GM21737 (cell line): ENCODE results near the gene TESK2.
A peak's percentile ranks its signal among the peaks of the same experiment; 100 is the strongest.
"Not testable (repeated sequence)": the region's sequence is repeated elsewhere in the genome, so short reads cannot be mapped to it uniquely, and the experiment has no call there.

ENCODE experiments used
- ATAC-seq: cut with Tn5 transposase; IDR thresholded peaks from one replicate; pipeline ENCODE4 v1.9.1; 2021; ENCODE audit warnings: mild to moderate bottlenecking, moderate library complexity; ENCODE audit not compliant: unreplicated experiment

Gene TESK2

DNA sequence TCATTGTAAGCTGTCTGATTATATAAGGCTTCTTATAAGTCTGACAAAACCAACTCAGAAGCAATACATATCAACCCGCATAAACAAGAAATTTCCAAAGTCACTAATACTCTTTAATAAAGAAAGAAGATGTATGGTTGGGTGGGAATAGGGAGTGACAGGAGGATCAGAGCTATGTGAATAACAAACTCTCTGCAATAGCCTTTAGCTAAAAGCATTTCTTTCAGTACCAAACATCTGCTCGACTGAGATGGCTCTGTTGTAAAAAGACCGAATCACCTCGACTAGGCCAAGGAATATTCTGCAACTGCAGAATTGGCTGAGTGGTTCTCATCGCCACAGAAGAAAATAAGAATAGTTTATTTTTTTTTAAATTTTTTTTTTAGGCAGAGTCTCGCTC, 111.4 kb downstream of the TESK2 start:
- no peak for ATAC-seq

DNA sequence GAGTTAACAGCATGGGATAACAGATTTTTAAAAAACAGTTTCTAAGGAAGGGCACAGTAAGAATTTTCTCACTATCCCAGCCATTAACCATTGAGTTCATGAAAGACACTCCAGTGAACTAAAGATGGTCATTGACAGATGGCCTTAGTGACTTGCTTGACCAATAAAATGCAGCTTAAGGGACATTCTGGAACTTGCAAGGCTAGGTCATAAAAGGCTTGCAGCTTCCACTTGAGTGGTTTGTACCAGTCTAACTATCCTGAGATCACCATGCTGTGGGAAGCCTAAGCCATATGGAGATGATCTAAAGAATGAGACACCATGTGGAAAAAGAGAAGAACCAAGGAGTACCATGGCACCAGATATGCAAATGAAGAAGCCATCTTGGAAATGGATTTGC, 112.8 kb downstream of the TESK2 start:
- no peak for ATAC-seq

DNA sequence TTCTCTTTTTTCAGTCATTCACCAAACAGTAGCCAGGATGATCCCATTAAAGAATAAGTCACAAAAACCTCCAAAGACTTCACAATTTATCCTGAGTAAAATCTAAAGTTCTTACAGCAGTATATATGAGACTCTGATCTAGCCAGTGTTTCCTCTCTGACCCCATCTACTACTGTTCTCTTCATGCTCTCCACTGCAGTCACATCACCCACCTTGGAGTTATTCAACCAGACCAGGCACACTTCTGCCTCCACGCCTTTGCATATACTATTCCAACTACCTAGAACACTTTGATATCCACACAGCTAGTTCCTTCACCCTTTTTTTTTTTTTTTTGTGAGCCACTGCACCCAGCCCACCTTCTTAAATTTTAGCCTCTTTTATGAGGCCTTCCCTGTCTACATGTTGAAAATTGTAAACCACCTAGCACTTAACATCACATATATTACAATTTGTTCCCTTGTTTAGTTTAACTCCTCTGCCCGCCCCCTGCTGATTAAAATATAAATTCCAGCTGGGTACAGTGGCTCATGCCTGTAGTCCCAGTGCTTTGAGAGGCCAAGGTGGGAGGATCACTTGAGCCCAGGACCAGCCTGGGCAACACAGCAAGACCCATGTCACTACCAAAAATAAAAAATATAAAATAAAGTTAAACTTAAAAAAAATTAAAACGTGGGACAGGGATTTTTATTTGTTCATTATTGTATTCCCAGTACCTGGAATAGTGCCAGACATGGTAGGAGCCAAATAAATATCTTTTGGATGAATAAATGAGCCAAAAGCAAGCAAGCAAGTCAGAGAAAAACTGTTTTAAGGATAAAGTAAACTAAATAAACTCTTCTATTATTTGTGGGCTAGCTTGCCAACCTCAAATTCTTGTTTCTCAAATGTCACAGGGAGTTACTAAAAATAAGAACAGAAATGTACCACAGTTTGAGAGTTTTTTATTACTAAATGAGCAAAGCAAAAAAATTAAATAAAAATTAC, 115.6 kb downstream of the TESK2 start:
- no peak for ATAC-seq

DNA sequence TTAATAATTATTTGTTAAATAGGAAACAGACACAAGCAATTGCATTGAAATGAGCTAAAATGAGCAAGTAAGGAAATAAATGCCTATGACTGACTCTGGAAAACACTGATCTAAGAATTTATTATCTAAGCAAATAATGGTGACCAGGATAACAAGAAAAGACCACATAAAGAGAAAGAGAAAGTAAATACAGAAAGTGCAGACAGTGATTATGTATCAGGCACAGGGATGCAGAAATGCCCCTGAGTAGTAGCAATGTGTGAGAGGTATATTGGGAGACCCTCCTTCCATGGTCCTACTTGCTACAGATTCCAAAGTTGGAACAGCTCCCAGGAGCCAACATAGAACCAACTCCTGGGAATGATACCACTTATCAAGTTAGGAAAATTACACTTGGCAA, 117.4 kb downstream of the TESK2 start:
- no peak for ATAC-seq

DNA sequence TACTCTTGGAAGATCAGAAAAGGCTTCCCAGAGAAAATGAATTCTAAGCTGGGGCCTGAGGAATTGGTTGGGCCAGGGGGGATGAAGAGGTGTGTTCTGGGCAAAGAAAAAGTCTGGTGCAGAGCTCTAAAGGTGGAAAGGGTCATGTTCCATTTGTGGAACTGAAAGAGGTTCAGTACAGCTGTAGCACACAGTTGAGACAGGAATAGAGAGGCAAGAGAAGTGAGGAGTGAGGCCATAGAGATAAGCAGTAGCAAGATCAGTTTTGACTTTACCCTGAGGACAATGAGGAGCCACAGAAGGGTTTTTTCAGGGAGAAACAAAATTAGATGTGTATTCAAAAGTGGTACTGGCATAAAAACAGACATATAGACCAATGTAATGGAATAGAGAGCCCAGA, 120.4 kb downstream of the TESK2 start:
- peak; percentile 60 for ATAC-seq

DNA sequence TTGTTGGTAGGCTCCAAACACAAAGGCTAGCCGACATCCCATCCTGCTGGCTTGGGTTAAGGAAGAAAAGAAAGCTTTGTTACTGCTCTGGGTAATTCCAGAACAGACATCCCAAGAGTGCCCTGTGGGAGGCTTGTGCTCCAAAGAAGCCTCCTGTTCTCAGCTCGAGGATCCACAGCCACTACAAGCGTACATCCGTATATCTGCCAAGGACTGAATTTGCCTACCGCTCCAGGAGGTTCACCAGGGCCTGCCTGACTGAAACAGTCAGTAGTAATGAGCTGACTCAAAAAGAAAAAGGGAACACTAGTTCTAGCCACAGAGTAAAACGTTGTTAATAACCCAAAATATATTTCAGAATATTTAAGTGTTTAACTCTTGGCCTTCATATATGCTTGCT, 125.9 kb downstream of the TESK2 start:
- no peak for ATAC-seq

DNA sequence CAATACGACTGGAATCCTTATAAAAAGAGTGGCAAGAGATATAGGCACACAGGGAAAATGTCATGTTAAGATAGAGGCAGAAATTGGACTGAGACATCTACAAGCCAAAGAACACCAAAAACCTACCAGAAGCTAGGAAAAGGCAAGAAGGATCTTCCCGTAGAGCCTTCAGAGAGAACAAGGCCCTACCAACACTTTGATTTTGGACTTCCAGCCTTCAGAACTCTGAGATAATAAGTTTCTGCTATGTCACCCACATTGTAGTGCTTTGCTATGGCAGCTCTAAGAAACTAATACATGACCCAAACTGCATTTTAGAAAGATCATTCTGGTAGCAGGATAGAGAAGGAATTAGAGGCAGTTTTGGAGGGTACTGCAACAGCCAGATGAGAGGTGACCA, 126.7 kb downstream of the TESK2 start:
- no peak for ATAC-seq

DNA sequence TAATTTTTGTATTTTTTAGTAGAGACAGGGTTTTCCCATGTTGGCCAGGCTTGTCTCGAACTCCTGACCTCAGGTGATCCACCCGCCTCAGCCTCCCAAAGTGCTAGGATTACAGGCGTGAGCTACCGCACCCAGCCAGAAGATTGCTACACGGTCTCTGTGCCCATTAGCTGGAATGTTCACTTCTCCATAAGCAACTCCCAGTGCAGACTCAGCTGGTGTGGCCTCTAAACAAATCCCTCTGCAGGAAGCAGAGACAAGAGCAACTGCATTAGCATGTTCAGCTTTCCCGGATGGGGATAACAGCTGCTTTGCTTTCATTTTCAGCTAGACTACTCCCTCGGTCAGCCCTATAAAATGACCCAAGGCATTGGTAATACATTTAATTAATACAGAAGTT, 130.0 kb downstream of the TESK2 start:
- not testable (repeated sequence) for ATAC-seq

DNA sequence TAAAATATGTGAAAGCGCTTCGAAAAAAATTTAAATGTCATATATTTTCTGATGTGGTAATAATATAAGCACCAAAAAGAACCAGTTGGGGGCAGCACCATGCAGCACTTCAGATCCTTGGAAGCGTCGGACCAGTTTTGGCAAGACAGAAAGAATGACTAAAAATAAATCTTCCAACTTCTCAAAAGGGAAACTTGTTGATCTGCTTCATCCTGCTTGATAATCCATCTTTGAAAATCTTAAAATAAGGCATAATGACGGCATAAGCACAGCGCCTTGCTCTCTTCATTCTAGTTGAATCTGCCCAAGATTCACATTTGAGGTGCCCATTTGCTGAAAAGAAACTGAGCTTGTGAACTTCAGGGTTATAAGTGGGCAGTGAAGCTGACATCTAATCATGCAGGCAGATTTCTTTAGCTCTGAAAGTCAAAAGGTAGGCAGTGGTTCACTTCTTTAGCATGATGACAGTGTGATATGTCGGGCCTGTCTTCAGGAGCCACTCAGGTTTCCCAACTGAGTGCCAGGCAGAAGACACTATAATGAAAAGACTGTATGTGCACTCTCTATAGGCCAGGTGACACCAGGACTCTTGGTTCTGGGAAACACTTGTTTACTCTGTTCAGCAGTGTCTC, 131.0 kb downstream of the TESK2 start:
- no peak for ATAC-seq

DNA sequence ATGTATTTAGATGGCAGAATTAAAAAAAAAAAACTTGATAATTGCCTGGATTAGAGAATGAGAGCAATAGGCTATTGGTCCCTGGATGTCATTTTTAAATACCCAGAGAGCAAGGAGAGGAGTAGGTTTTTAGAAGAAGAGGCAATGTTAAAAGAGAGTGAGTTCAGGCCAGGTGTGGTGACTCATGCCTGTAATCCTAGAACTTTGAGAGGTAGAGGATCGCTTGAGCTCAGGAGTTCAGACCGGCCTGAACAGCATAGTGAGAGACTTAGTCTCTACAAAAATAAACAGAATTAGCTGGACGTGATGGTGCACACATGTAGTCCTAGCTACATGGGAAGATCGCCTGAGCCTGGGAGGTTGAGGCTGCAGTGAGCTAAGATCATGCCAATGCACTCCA, 134.8 kb downstream of the TESK2 start:
- ATAC-seq, result no peak

DNA sequence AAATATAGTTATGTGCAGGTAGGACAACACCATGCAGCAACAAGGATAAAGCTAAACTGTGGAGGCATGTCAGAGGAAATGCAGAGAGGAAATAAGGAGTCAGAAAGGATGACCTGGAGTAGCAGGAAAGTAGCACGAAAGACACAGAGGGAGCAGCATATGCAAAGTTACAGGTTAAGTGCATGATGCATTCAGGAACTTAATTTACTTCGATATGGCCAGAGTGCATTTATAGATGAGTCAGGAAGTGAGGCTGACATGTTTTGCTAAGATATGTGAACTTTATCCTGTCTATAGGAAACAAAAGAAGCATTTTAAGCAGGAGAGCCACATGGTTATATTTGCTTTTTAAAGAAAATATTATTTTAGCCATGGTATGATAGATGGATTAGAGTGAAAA, 135.3 kb downstream of the TESK2 start:
- ATAC-seq, result no peak

DNA sequence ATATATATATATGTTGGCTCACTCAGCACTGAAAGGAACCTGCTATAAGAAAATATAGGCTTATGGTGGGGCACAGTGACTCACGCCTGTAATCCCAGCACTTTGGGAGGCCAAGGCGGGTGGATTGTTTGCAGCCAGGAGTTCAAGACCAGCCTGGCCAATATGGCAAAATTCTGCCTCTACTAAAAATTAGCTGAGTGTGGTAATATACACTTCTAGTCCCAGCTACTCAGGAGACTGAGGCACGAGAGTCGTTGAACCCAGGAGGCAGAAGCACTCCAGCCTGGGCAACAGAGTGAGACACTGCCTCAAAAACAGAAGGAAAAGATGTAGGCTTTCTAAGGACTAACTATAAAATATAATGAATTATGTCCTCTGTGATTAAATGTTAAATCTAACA, 136.1 kb downstream of the TESK2 start:
- ATAC-seq, result no peak

DNA sequence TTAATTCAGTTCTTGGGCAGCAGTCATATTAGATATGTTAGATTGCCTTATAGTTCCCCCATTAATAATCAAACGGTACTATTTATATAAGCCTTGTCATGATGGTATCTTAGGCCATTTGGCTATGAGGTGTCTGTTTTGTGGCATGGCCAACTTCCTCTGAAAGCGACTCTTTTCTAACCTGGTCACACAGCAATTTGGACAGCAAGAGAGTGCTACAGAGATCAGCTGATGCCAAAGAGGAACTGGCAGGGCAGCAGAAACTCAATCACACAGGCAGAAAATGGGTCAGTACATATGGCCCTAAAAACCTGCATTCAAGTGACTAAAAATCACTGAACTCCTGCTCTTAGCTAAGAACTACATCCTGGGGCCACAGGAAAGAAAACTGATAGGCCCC, 137.3 kb downstream of the TESK2 start:
- no peak for ATAC-seq

DNA sequence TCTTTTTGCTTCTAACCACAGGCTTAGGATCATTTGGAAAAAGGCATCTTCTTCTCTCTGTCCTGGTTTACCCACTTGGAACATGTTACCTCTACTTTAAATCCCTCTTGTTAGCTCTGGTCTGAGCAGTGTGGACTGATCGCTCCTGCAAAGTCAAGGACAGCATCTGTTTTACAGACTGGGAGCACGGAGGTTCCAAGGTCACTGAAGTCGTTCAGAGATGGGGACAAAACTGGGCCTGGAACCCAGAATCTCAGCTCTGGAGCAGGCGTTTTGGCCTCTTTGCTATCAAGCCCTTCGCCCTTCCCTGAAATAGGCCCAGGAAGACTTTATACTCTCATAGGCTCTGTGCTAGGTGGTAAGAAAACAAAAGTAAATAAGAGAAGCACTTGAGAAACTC, 139.5 kb downstream of the TESK2 start:
- ATAC-seq, result no peak

DNA sequence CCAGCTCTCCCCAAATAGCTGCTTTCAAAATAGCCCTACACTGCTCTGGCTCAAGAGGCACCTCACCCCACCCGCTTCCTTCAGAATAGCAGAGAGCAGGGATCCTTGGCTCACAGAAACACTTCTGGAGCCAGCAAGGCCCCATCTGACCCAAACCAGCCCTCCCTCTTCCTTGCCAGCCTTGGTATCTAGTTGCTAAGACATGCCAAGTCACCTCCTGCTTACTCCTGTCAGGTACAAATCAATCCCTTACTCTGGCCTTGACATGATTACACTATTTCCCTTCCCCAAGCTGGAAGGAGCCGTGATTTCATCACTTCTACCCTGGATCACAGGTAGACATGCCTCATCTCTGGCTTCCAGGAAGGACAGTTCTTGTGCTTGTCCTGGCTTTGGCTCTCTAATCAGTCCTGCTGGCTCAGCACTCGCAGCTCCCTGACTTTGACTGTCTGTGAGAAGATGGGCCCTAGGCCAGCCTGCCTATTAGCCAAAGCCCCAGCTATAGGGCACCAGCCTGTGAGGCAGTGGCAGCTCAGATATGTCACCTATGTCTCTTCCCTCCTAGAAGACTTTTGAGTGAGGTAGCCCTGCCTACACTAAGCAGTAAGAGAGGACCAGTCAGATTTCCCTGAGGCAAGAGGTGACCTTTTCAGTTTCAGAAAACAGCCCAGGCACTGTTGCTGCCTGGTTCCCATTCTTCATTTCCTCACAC, 141.8 kb downstream of the TESK2 start:
- ATAC-seq, result no peak

DNA sequence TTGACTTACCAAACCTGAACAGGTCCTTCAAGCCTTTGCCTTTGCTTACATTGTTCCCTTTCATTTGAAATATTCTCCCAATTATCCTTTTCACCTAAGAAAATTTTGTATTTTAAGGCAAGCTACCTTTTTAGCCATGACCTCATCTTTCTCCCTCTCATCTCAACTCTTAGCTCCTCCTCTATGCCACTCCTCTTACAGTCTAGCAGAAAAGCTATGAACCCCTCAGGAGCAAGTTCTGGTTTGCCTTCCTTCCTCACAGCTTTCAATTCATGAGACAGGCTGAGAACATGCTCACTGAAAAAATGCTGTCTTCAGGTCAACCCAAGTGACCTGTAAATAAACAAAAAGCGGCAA, 142.4 kb downstream of the TESK2 start:
- ATAC-seq, result no peak

DNA sequence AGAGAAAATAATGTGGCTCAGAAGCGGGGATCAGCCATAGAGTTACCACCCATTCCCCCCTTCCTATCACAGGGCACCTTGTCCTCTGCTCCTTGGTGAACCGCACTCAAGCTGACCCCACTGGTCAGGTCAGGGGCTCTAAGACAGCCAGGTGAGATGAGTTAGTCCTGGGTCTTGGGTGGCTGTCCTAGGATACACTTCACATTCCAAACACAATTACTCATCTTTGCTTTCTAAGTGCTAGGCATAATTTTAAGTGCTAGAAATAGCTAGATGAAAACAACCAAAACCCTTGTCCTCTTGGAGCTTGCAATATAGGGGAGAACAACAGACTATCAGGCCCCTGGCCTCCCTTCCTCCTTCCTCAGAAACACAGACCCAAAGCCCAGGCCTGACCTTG, 142.9 kb downstream of the TESK2 start:
- no peak for ATAC-seq

DNA sequence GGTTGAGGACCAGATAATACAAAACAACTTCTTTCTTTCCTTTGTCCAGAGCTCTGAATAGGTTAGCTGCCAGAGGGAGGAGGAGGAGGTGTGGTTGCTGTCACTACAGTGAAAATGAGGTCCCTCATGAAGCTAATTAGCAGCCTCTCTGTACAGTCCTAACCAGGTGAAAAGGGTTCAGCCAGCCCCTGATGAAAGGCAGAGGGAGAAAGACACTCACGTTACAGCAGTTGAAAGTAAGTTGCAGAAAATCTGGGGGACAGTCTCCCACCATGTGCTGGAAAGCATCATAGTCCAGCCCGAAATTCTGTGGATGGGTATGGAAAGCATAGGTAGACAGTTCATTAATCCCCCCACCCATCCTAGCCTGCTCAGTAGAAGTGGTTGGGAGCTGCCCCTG, 144.5 kb downstream of the TESK2 start:
- ATAC-seq, result no peak

DNA sequence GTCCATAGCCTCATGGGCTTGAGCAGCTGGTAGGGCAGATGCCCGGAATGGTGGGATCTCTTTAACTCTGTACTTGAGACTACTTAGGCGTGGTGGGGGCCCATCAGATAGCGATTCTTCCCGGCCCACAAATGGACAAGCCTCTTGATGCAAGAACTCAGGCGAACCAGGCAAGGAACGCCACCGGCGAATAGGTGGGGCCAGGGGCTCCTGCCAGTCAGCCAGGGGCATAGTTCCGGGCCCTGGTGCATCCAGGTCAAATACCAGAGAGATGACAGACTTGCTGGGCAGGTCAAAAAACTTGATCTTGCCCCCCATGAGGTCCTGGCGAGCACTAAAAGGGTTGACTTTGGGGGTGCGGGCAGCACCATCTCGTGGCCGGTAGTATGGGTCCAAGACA, 145.9 kb downstream of the TESK2 start:
- no peak for ATAC-seq

DNA sequence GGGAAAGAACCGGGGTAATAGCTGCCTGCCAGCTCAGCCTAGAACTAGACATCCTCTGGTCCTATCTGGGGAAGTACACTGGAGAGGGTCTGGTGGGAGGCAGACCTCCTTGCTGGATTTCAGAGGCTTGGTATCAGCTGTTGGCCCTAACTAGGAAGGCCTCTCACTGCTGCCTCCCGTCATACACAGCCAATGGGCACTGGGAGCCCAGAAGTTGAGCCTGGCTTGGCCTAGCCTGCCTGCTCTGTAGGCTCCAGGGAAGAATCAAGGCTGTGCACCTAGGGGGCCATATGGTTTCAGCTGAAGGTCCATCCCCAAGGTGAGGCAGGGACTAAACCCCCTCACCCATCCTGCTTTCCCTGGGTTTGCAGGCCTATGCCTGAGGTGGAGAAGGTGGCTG, 146.5 kb downstream of the TESK2 start:
- ATAC-seq, result no peak

DNA sequence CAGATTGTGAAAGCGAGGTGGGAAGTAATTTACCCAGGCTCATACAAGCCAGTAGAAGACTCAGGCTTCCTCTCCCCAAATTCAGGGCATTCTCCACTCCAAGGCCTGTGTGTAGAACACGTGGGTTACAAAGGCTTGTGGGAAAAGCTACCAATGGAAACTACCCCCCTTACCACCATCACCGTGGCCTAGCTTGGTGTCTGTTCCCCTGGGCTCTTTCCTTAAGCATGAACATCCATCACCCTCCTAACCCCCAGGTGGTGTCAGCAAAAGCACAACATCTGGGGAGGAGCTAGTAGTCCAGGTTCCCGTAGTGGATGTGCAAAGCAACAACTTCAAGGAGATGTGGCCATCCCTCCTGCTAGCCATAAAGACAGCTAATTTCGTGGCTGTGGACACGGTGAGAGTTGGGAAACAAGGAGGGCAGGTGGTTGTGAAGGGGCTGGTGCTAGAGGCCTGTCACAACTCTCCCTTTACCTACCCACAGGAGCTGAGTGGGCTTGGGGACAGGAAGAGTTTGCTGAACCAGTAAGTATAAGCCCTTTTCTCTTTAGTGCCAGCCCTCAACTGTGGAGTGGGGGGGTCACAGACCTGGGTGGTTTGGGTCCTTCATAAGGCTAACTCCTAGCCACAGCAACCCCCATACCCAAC, 150.0 kb downstream of the TESK2 start:
- ATAC-seq, result no peak
